ENCODE data around the gene KAT2A.

KAT2A gene

GRCh38 chr17:42090964-42091790, 30.0 kb downstream of the KAT2A start:
- in situ Hi-C loops (cut with HindIII; ENCODE audit: low pct_unique_long_range_greater_than_20kb, low sequenced_read_pairs): no loop called here
- no peak for DNase-seq (ENCODE audit: low read depth in 1 of 2, low spot score in 1 of 2)
- TF ChIP-seq JUND (IDR thresholded peaks at IDR 0.05; ENCODE audit: low read depth): no peak

DNA sequence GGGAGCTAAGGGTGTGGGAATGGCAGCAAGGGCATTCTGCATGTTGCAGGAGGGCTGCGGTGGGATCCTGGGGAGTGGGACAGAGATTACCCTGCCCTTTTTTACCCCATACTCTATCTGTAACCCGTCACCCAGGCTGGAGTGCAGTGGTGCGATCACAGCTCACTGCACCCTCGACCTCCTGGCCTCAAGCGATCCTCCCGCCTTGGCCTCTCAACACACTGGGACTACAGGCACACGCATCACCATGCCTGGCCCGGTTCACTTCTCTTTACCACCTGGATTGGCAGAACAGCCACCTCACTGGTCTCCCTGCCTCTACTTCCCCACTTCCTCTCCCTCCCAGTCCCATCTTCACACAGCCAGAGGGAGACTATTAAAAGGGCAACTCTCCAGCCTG, 32.4 kb downstream of the KAT2A start:
- TF ChIP-seq JUND (IDR thresholded peaks at IDR 0.05; ENCODE audit: low read depth): no peak
- DNase-seq (ENCODE audit: low read depth in 1 of 2, low spot score in 1 of 2): no peak
- in situ Hi-C loops (cut with HindIII; ENCODE audit: low pct_unique_long_range_greater_than_20kb, low sequenced_read_pairs): no loop called here

DNA sequence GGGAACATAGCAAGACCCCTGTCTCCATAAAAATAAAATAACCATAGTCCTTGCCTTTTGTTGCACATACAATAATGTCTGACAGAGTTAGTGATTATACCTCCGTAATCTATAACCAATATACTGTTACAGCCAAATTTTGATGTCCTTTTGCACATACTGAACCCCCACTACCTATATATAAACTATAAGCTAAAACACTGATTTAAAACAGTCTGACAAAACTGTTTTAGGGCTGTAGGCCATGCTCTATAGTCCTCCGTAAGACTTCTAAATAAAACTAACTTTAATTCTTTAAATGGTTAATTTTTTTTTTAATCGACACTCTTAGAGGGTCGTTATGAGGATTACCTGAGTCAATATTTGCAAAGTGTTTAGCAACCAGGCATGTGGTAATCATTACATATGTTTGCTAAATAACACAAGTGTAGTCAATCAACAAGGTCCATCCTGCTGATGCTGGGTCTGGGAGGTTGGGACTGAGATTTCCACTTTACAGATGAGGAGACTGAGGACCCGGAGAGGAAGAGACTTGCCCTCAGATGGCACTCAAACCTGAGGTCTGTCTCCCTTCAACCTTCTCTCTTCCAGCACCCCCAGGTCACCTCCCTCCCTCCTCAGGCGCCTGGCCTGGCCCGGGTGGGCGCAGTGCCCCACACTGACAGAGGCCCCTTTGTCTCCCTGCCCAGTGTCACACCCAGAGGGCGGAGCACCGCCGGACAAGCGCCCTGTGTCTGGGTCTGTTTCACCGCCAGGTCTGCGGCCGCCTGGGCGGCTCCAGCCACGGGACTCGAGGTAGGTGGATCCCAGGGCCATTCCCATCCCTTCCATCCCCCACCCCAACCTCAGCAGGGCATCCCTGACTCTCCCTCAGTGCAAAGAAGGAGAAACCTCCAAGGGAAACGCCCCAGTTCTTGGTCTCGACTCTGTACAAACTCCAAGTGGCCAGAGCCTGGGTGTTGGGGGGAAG, 33.1 kb downstream of the KAT2A start:
- DNase-seq (ENCODE audit: low read depth in 1 of 2, low spot score in 1 of 2): no peak
- in situ Hi-C loops (cut with HindIII; ENCODE audit: low pct_unique_long_range_greater_than_20kb, low sequenced_read_pairs): no loop called here
- TF ChIP-seq JUND (IDR thresholded peaks at IDR 0.05; ENCODE audit: low read depth): no peak

- no peak for TF ChIP-seq JUND (IDR thresholded peaks at IDR 0.05; ENCODE audit: low read depth)
- DNase-seq (ENCODE audit: low read depth in 1 of 2, low spot score in 1 of 2): no peak
- in situ Hi-C loops (cut with HindIII; ENCODE audit: low pct_unique_long_range_greater_than_20kb, low sequenced_read_pairs): no loop called here
Measured at GRCh38 chr17:42087042-42087701, 34.0 kb downstream of the KAT2A start.

DNA sequence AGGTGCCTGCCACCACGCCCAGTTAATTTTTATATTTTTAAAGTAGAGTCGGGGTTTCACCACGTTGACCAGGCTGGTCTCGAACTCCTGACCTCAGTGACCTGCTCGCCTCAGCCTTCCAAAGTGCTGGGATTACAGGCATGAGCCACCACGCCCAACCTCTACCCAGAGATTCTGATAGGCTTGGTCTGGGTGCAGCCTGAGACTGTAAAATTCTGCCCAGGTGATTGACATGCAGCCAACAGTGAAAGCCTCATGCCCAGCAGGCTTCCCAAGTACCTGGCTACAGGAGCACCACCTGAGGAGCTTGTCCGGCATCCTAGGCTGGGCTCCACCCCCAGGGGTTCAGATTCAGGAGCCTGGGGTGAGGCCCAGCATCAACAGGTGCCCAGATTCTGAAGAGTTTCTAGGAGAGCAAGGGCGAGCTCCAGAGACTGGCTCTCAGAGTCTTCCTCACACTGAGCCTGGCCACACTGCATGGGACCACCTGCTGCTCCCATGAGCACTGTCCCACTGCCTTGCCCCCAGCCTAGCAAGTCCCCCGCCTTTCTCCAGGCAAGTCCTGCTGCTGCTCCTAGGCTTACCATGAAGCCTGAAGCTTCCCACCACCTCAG, 39.5 kb downstream of the KAT2A start:
- in situ Hi-C loops (cut with HindIII; ENCODE audit: low pct_unique_long_range_greater_than_20kb, low sequenced_read_pairs): no loop called here
- no peak for TF ChIP-seq JUND (IDR thresholded peaks at IDR 0.05; ENCODE audit: low read depth)

DNA sequence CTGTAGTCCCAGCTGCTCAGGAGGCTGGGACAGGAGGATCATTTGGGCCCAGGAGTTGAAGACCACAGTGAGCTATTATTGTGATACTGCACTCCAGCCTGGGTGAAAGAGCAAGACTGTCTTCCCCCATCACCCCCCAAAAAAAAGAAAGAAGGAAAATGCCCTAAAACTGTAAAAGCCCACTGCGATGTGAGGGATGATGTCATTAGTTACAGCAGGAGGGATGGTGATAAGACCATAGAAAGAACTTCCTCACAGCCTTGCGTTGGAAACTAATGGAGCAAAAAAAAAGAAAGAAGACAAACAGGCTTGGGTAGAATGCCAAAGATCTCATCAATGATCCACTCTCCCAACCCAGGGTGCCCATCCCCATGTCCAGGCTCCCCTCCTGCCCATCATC, 41.6 kb downstream of the KAT2A start:
- TF ChIP-seq JUND (IDR thresholded peaks at IDR 0.05; ENCODE audit: low read depth): no peak
- DNase-seq (ENCODE audit: low read depth in 1 of 2, low spot score in 1 of 2): no peak
- in situ Hi-C loops (cut with HindIII; ENCODE audit: low pct_unique_long_range_greater_than_20kb, low sequenced_read_pairs): no loop called here

More for the DNA sequence above, 39.5 kb downstream of the KAT2A start:
- DNase-seq (ENCODE audit: low read depth in 1 of 2, low spot score in 1 of 2): no peak

DNA sequence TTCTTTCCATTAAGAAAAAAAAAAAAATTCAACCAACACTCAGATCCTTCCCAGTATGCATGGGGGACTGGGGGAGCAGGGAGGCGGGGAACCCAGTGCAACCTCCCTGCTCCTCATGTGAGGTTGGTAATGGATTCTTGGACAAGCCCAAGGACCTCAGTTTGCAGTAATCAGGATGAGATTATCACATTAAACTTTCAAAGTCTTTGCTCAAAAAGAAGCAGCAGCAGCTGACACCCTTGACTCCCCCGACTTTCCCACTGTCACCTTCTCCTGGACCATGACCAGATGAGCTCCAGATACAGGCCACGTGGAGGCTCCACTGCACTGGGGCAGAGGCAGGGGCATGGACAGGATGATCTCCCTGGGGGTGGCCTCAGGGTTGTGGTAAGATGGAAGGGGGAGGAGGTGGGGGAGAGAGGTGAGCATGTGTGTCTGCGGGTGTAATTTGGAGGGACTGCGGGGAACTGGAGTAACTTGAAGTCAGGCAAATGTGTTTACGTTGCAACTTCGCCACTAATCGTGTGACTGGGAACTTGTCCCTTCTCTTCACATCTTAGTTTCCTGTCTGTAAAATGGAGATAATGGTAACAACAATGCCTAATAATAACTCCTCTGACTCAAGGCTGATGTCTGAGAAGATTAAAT, 42.6 kb downstream of the KAT2A start:
- in situ Hi-C loops (cut with HindIII; ENCODE audit: low pct_unique_long_range_greater_than_20kb, low sequenced_read_pairs): no loop called here
- no peak for TF ChIP-seq JUND (IDR thresholded peaks at IDR 0.05; ENCODE audit: low read depth)
- no peak for DNase-seq (ENCODE audit: low read depth in 1 of 2, low spot score in 1 of 2)

DNA sequence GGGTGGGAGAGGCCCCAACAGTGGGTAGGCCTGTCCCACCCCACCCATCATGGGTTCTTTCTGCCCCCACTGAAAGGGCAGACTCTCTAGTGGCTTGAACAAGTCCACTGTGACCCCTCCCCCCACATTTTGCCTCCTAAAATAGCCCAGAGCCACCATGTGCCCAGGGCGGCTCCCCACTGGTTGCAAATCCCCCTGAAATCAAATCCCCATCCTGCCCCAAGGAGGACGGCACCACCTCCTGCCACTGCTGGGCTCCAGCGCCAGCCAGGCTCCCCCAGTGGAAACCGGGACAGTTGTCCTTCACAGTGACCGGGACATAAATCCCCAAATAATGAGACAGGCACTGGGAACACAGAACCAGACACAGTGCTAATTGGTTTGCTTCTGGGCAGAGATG, 43.4 kb downstream of the KAT2A start:
- in situ Hi-C loops (cut with HindIII; ENCODE audit: low pct_unique_long_range_greater_than_20kb, low sequenced_read_pairs): no loop called here
- no peak for DNase-seq (ENCODE audit: low read depth in 1 of 2, low spot score in 1 of 2)
- no peak for TF ChIP-seq JUND (IDR thresholded peaks at IDR 0.05; ENCODE audit: low read depth)

DNA sequence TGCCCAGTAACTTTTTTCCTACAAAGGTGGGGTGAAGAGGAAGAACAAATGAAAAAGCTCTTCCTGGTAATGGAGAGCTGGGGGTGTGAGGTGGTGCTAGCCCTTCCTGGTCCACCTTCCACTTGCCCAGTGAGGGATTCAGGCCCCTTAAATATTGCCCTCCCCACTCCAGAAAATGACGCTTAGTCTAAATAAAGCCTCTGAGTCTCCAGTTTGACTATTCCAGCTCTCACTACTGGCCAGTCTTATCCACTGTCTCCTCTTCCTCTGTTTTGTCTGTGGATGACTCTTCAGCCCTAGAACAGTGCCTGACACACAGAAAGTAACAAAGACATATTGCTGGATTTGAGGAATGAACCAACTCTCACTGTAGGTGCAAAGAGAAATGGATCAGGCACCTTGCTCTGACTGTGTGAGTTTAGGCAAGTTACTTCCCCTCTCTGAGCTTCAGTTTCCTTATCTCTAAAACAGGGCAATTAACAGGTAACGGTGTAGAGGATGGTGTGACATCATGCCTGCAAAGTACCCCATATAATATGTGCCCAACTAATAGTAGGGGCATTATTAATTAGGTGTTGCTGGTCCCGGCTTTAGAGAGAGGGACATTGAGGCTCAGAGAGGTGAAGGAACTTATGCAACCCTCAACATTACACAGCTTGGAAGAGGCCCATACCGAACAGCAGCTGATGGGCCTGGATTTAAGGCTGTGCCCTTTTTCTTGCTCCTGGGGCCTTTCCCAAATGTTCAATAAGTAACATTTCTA, 44.2 kb downstream of the KAT2A start:
- no peak for TF ChIP-seq JUND (IDR thresholded peaks at IDR 0.05; ENCODE audit: low read depth)
- DNase-seq (ENCODE audit: low read depth in 1 of 2, low spot score in 1 of 2): no peak
- in situ Hi-C loops (cut with HindIII; ENCODE audit: low pct_unique_long_range_greater_than_20kb, low sequenced_read_pairs): no loop called here

DNA sequence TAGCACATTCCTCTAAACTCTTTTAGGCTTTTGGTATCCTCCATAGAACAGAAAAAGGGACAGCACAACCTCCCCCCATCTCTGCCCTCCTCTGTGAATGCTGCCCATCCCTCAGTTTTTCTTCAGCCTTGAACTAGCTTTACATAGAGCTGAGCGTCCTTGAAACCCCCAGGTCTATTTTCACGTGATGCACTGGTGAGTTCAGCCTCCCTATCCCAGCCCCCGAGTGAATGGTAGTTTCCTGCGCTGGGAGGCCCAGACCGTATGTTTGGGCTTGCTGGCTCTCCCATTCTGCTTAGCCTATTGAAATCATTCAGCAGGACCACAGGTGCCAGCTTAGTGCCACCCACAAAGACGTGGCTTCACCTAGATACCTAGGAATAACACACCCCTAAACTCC, 45.4 kb downstream of the KAT2A start:
- DNase-seq (ENCODE audit: low read depth in 1 of 2, low spot score in 1 of 2): no peak
- in situ Hi-C loops (cut with HindIII; ENCODE audit: low pct_unique_long_range_greater_than_20kb, low sequenced_read_pairs): no loop called here
- no peak for TF ChIP-seq JUND (IDR thresholded peaks at IDR 0.05; ENCODE audit: low read depth)
